Measurements from ENCODE around the gene CHL1.

Gene CHL1

GRCh38 chr3:453106-453505, 256.5 kb downstream of the CHL1 start:
- no peaks in the 10 kb centered on the region for H3K27me3 ChIP-seq (ENCODE audit: insufficient read depth, low read length)
- H4K20me1 ChIP-seq (ENCODE audit: insufficient read depth, low read length), result no peaks in the 10 kb centered on the region
- no peak overlapping the region for H3K4me3 ChIP-seq (ENCODE audit: low read depth, low read length, poor library complexity, severe bottlenecking)
- no peaks in the 10 kb centered on the region for H3K79me2 ChIP-seq (ENCODE audit: insufficient read depth, low read length)
- no peak overlapping the region for H3K9ac ChIP-seq (ENCODE audit: low read length)
- no peaks in the 10 kb centered on the region for H3F3A ChIP-seq (ENCODE audit: insufficient read depth, low read length)
- no peaks in the 10 kb centered on the region for H3K4me1 ChIP-seq (ENCODE audit: insufficient read depth, low read length, severe bottlenecking)
- no peaks in the 10 kb centered on the region for H3K36me3 ChIP-seq (ENCODE audit: insufficient read depth, low read length)
- H2AFZ ChIP-seq (ENCODE audit: low read length), result no peak overlapping the region
- H3K9me3 ChIP-seq (ENCODE audit: low read length), result no peaks in the 10 kb centered on the region
- H3K4me2 ChIP-seq (ENCODE audit: low read length), result no peak overlapping the region
- H3K9me2 ChIP-seq (ENCODE audit: low read depth, low read length), result no peaks in the 10 kb centered on the region
- H3K27ac ChIP-seq (ENCODE audit: low read depth, low read length, poor library complexity, severe bottlenecking), result no peak overlapping the region
- TF ChIP-seq CTCF (IDR thresholded peaks at IDR 0.05; ENCODE audit: low read length) (no peak), EZH2 (IDR thresholded peaks at IDR 0.05; ENCODE audit: borderline replicate concordance, low read length) (no peak)

- no peaks in the 10 kb centered on the region for H3K36me3 ChIP-seq (ENCODE audit: insufficient read depth, low read length)
- H3K4me3 ChIP-seq (ENCODE audit: low read depth, low read length, poor library complexity, severe bottlenecking), result no peak overlapping the region
- no peaks in the 10 kb centered on the region for H3K4me1 ChIP-seq (ENCODE audit: insufficient read depth, low read length, severe bottlenecking)
- no peak overlapping the region for H3K27ac ChIP-seq (ENCODE audit: low read depth, low read length, poor library complexity, severe bottlenecking)
- H3K9ac ChIP-seq (ENCODE audit: low read length), result no peak overlapping the region
- TF ChIP-seq CTCF (IDR thresholded peaks at IDR 0.05; ENCODE audit: low read length) (no peak), EZH2 (IDR thresholded peaks at IDR 0.05; ENCODE audit: borderline replicate concordance, low read length) (no peak)
- H3K27me3 ChIP-seq (ENCODE audit: insufficient read depth, low read length), result no peaks in the 10 kb centered on the region
- H3F3A ChIP-seq (ENCODE audit: insufficient read depth, low read length), result no peaks in the 10 kb centered on the region
- no peak overlapping the region for H3K4me2 ChIP-seq (ENCODE audit: low read length)
- no peaks in the 10 kb centered on the region for H3K9me3 ChIP-seq (ENCODE audit: low read length)
- no peaks in the 10 kb centered on the region for H3K9me2 ChIP-seq (ENCODE audit: low read depth, low read length)
- H3K79me2 ChIP-seq (ENCODE audit: insufficient read depth, low read length), result no peaks in the 10 kb centered on the region
- H4K20me1 ChIP-seq (ENCODE audit: insufficient read depth, low read length), result no peaks in the 10 kb centered on the region
- H2AFZ ChIP-seq (ENCODE audit: low read length), result no peak overlapping the region
Observed at GRCh38 chr3:454986-455385, 258.4 kb downstream of the CHL1 start.

GRCh38 chr3:458124-458523, 261.6 kb downstream of the CHL1 start:
- Histone ChIP-seq H3K9ac (ENCODE audit: low read length) (no peak overlapping the region), H3K27ac (ENCODE audit: low read depth, low read length, poor library complexity, severe bottlenecking) (no peak overlapping the region), H2AFZ (ENCODE audit: low read length) (no peak overlapping the region), H3K27me3 (ENCODE audit: insufficient read depth, low read length) (no peaks in the 10 kb centered on the region), H3K36me3 (ENCODE audit: insufficient read depth, low read length) (no peaks in the 10 kb centered on the region), H3K79me2 (ENCODE audit: insufficient read depth, low read length) (no peaks in the 10 kb centered on the region), H3K4me1 (ENCODE audit: insufficient read depth, low read length, severe bottlenecking) (peaks cover 8% of the 10 kb centered on the region), H3K9me2 (ENCODE audit: low read depth, low read length) (no peaks in the 10 kb centered on the region), H3F3A (ENCODE audit: insufficient read depth, low read length) (no peaks in the 10 kb centered on the region), H3K9me3 (ENCODE audit: low read length) (no peaks in the 10 kb centered on the region), H3K4me3 (ENCODE audit: low read depth, low read length, poor library complexity, severe bottlenecking) (no peak overlapping the region), H3K4me2 (ENCODE audit: low read length) (no peak overlapping the region), H4K20me1 (ENCODE audit: insufficient read depth, low read length) (no peaks in the 10 kb centered on the region)
- no peak for TF ChIP-seq EZH2 (IDR thresholded peaks at IDR 0.05; ENCODE audit: borderline replicate concordance, low read length)
- no peak for TF ChIP-seq CTCF (IDR thresholded peaks at IDR 0.05; ENCODE audit: low read length)
